DMS 273 (cell line): ENCODE results near the gene ARHGDIB.
A peak's percentile ranks its signal among the peaks of the same experiment; 100 is the strongest.

Source experiments
- DNase-seq: peaks from one replicate; lab custom pipeline; 2025; ENCODE audit not compliant: unreplicated experiment; lab: John Stamatoyannopoulos, UW

The ARHGDIB gene

GRCh38 chr12:14961466-14962152, at the start of gene ARHGDIB:
Gene ARHGDIB, minus strand, starts transcription at chr12:14961601. Its CDS starts 10,889 bp downstream, at chr12:14950712.
- DNase-seq, result no peak

DNA sequence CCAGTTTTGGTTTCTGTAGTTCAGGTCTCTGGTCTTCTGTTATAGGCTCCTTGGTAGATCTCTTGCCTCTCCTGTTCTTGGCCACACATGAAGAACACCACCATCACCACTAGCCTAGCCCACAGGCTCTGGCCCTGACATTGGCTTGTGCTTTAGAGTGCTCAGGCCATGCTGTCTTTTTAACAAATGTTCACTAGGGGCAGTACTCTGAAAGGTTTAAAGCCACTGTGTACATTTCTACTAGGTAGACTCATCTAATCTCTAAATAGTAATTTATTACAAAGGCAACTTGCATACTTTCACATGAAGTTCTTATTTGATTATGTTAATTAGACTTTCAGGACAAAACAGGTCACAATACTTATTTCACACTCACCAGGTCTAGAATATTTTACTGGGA, 49.8 kb upstream of the ARHGDIB start:
- DNase-seq, result peak; percentile 14

- DNase-seq, result no peak
Observed at GRCh38 chr12:15007551-15007950, 46.1 kb upstream of the ARHGDIB start.

- no peak for DNase-seq
Observed at GRCh38 chr12:15005064-15005463, 43.7 kb upstream of the ARHGDIB start.

DNA sequence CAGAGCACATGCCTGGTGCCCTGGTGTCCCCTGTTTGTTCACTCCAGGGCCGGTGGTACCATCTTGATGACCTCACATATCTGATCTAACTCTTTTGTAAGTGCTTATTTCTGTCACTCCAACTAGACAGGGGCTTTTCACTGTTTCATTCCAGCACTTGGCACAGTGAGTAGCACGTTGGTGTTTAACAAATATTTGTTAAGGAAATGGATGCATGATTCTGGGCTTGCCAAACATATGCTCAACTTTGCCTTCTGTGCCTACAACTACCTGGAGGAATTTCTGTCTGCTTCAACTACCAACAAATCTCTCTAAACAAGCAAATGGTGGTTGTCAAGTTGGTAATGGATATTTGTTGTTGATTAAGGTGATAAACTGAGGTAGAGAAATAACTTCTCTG, 43.0 kb upstream of the ARHGDIB start:
- DNase-seq, result peak; percentile 3

- peak; percentile 75 for DNase-seq
Observed at GRCh38 chr12:15001733-15002382, 40.5 kb upstream of the ARHGDIB start.

GRCh38 chr12:15000575-15000974, 39.2 kb upstream of the ARHGDIB start:
- no peak for DNase-seq

DNA sequence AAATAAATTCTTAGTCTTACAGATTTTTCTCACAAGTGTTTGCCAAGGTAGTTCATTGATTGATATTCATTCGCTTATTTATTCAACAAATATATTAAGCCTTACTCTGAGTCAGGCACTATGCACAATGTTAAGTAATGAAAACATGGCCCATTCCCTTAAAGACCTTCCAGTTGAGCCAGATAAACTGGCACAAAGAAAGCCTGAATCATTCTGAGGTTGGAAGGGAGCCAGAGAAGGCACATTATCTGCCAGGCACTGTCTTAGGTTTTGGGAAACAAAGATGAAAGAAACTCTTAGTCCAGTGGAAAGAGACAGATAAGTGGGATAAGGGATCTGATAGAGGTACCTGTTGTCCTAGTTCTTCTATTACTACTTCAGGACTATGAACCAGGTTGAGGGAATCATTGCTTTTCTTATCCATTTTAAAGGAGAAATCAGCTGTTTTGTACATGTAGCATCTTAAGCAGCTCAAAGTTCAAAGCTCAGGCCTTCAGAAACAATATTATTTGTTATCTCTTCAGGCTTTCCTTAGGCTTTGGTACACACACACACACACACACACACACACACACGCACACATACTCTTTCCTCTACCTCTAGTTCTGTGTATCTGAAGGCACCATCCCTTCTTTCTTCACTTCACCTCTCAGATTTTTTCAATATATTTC, 38.4 kb upstream of the ARHGDIB start:
- DNase-seq, result peak; percentile 23

GRCh38 chr12:14999021-14999694, 37.8 kb upstream of the ARHGDIB start:
- DNase-seq, result no peak

DNA sequence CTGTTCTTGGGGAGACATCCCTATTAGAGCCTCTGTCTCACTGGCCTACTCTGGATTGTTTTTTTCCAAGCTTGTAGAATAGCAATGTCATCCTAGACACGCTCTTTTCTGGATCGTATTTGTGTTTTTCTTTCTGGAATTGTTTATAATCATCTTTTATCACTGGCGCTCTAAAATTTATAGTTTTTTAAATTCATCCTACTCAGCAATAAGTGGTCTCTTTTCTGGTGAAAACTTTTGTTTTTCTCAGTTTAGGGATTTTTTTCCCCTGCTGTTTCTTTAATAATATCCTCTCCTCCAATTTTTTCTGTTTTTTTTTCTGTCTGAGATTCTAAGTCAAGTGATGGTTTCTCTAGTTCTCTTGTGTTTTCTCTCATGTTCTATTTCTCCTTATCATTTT, 36.6 kb upstream of the ARHGDIB start:
- no peak for DNase-seq

GRCh38 chr12:14995583-14996425, 34.4 kb upstream of the ARHGDIB start:
- peak; percentile 60 for DNase-seq

DNA sequence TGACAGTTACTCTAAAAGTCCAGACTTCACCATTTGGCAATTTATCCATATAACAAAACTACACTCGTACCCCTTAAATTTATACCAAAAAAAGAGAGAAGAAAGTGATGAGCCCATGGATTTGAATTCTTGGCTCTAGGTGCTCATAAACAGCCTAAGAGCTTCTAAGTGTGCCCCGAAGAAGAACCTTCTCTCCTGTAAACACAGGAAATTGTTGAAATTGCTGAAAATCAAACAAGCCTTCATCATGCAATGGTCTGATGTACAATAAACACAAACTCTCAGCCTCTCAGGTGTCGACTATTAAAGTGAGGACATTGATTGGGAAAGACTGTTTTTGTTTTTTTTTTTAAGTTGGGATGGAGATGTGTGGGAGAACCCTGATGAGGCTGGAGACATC, 33.2 kb upstream of the ARHGDIB start:
- DNase-seq, result no peak

DNA sequence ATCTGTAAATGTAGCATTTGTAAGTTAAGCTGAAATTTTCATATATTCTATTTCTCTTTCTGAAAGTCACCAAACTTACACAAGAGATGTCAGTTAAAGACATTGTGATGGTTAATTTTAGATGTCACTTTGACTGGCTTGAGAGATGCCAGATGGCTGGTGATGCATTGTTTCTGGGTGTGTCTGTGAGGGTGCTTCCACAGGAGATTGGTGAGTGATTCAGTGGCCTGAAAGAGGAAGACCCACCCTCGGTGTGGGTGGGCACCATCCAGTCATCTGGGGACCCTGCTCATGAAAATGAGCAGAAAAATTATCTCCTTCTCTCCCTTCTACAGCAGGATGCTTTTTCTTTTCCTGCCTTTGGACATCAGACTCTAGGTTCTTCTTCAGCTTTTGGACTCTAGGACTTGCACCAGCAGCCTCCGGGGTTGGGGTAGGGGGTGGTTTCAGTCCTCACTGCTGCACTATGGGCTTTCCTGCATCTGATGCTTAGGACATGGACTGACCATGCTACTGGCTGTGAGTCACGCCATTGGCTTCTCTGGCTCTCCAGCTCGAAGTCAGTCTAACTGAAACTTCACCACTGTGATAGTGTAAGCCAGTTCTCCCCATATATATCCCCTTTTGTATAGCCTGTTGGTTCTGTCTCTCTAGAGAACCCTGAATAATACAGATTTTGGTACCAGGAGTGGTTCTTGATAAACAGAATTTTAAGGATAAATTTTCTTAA, 32.3 kb upstream of the ARHGDIB start:
- DNase-seq, result no peak

- DNase-seq, result no peak
Observed at GRCh38 chr12:14993117-14993516, 31.7 kb upstream of the ARHGDIB start.

GRCh38 chr12:14992673-14993072, 31.3 kb upstream of the ARHGDIB start:
- no peak for DNase-seq

DNA sequence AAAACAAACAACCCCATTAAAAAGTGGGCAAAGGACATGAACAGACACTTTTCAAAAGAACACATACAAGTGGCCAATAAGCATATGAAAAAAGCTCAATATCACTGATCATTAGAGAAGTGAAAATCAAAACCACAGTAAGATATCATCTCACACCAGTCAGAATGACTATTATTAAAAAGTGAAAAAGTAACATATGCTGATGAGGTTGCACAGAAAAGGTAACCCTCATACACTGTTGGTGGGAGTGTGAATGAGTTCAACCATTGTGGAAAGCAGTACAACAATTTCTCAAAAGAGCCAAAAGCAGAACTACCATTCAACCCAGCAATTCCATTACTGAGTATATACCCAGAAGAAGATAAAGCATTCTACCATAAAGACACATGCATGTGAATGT, 29.7 kb upstream of the ARHGDIB start:
- DNase-seq, result no peak

- DNase-seq, result no peak
Observed at GRCh38 chr12:14989790-14990189, 28.4 kb upstream of the ARHGDIB start.

DNA sequence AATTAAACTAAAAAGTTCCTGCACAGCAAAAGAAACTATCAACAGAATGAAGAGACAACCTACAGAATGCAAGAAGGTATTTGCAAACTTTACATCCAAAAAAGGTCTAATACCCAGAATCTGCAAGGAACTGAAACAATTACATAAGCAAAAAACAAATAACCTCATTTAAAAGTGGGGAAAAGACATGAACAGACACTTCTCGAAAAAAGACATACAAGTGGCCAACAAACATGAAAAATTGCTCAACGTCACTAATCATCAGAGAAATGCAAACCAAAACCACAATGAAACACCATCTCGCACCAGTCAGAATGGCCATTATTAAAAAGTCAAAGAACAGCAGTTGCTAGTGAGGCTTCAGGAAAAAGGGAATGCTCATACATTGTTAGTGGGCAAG, 26.6 kb upstream of the ARHGDIB start:
- no peak for DNase-seq

DNA sequence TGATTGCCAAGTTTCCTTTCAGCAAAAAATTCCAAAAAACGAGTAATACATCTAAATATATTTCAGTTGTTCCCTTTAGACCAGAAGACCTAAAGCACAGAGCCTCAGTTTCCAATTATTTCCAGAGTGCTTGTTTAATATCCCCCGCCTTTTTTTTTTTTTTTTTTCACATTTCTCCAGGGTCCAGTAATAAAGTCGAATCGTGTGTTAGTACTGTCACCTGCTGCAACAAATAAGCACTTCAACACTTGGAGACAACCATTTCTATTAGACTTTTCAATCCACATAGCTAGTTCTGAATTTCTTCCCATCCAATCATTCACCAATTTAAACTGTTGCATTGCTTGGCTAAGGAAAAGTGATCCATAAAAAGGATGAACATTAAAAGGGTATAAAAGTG, 25.0 kb upstream of the ARHGDIB start:
- DNase-seq, result no peak

GRCh38 chr12:14984766-14985285, 23.4 kb upstream of the ARHGDIB start:
- no peak for DNase-seq
